Measurements from ENCODE around the gene COL19A1. TPM values are rescaled to one million over a fixed set of nuclear protein-coding genes. Genes with fewer than 3 reads are reported as not detected.

COL19A1 gene
- total RNA-seq, 2 donors from 2014 or later: 0.07 TPM; not detected in 1

- Histone ChIP-seq H3K27ac (no peak overlapping the region), H3K4me1 (ENCODE audit: control insufficient read depth in 1 of 2, low read depth in 2 of 2) (no peaks in the 10 kb centered on the region), H3K27me3 (replicated peaks; ENCODE audit: insufficient read depth) (no peaks in the 10 kb centered on the region), H3K4me3 (no peak overlapping the region), H3K9me3 (no peaks in the 10 kb centered on the region), H3K36me3 (no peaks in the 10 kb centered on the region)
- no peak for ATAC-seq (ENCODE audit: insufficient number of reproducible peaks, low FRiP score, low read depth)
- no peak for TF ChIP-seq CTCF (IDR thresholded peaks at IDR 0.05)
- no peak for DNase-seq (ENCODE audit: low spot score)
Measured at GRCh38 chr6:70136996-70137395, 270.6 kb downstream of the COL19A1 start.

GRCh38 chr6:70140496-70140895 is 274.1 kb downstream of the COL19A1 start:
- TF ChIP-seq CTCF (IDR thresholded peaks at IDR 0.05): no peak
- Histone ChIP-seq H3K27me3 (replicated peaks; ENCODE audit: insufficient read depth) (no peaks in the 10 kb centered on the region), H3K4me1 (ENCODE audit: control insufficient read depth in 1 of 2, low read depth in 2 of 2) (no peaks in the 10 kb centered on the region), H3K36me3 (no peaks in the 10 kb centered on the region), H3K4me3 (no peak overlapping the region), H3K27ac (no peak overlapping the region), H3K9me3 (no peaks in the 10 kb centered on the region)
- no peak for DNase-seq (ENCODE audit: low spot score)
- no peak for ATAC-seq (ENCODE audit: insufficient number of reproducible peaks, low FRiP score, low read depth)

- no peaks in the 10 kb centered on the region for H3K9me3 ChIP-seq
- no peak overlapping the region for H3K27ac ChIP-seq
- no peaks in the 10 kb centered on the region for H3K27me3 ChIP-seq (replicated peaks; ENCODE audit: insufficient read depth)
- no peak for DNase-seq (ENCODE audit: low spot score)
- no peak for TF ChIP-seq CTCF (IDR thresholded peaks at IDR 0.05)
- H3K4me3 ChIP-seq: no peak overlapping the region
- ATAC-seq (ENCODE audit: insufficient number of reproducible peaks, low FRiP score, low read depth): no peak
- H3K4me1 ChIP-seq (ENCODE audit: control insufficient read depth in 1 of 2, low read depth in 2 of 2): no peaks in the 10 kb centered on the region
- no peaks in the 10 kb centered on the region for H3K36me3 ChIP-seq
Measured at GRCh38 chr6:70142034-70142433, 275.7 kb downstream of the COL19A1 start.

- Histone ChIP-seq H3K4me3 (no peak overlapping the region), H3K9me3 (no peaks in the 10 kb centered on the region), H3K36me3 (no peaks in the 10 kb centered on the region), H3K4me1 (ENCODE audit: control insufficient read depth in 1 of 2, low read depth in 2 of 2) (no peaks in the 10 kb centered on the region), H3K27ac (no peak overlapping the region), H3K27me3 (replicated peaks; ENCODE audit: insufficient read depth) (no peaks in the 10 kb centered on the region)
- ATAC-seq (ENCODE audit: insufficient number of reproducible peaks, low FRiP score, low read depth) (no peak), DNase-seq (ENCODE audit: low spot score) (no peak)
- TF ChIP-seq CTCF (IDR thresholded peaks at IDR 0.05): no peak
Measured at GRCh38 chr6:70145178-70145577, 278.8 kb downstream of the COL19A1 start.

GRCh38 chr6:70149209-70149788 is 282.9 kb downstream of the COL19A1 start:
- no peak overlapping the region for H3K27ac ChIP-seq
- H3K9me3 ChIP-seq: no peaks in the 10 kb centered on the region
- H3K4me1 ChIP-seq (ENCODE audit: control insufficient read depth in 1 of 2, low read depth in 2 of 2): no peaks in the 10 kb centered on the region
- H3K27me3 ChIP-seq (replicated peaks; ENCODE audit: insufficient read depth): no peaks in the 10 kb centered on the region
- no peak overlapping the region for H3K4me3 ChIP-seq
- DNase-seq (ENCODE audit: low spot score): no peak
- no peaks in the 10 kb centered on the region for H3K36me3 ChIP-seq
- ATAC-seq (ENCODE audit: insufficient number of reproducible peaks, low FRiP score, low read depth): no peak
- TF ChIP-seq CTCF (IDR thresholded peaks at IDR 0.05): no peak

Data from thoracic aorta (tissue), 2 donors.